ENCODE results near the gene NELL2.
"Not testable (repeated sequence)": the region's sequence is repeated elsewhere in the genome, so short reads cannot be mapped to it uniquely, and the experiment has no call there.

NELL2 gene

GRCh38 chr12:44847888-44848702, 28.0 kb downstream of the NELL2 start:
- DNase-seq: no peak

- no peak for DNase-seq
Measured at GRCh38 chr12:44847403-44847802, 28.7 kb downstream of the NELL2 start.

- DNase-seq: no peak
Measured at GRCh38 chr12:44846826-44847225, 29.3 kb downstream of the NELL2 start.

- DNase-seq: no peak
Measured at GRCh38 chr12:44842669-44843068, 33.4 kb downstream of the NELL2 start.

- DNase-seq: no peak
Measured at GRCh38 chr12:44839785-44840184, 36.3 kb downstream of the NELL2 start.

GRCh38 chr12:44837114-44837755, 38.9 kb downstream of the NELL2 start:
- no peak for DNase-seq

- DNase-seq: peak in 5 of 51 donors; percentile 4 to 67 (median 19)
Measured at GRCh38 chr12:44835641-44836379, 40.3 kb downstream of the NELL2 start.

GRCh38 chr12:44834996-44835395, 41.1 kb downstream of the NELL2 start:
- not testable (repeated sequence) for DNase-seq

- no peak for DNase-seq
Measured at GRCh38 chr12:44833561-44833960, 42.6 kb downstream of the NELL2 start.

- no peak for DNase-seq
Measured at GRCh38 chr12:44830566-44831055, 45.5 kb downstream of the NELL2 start.

- no peak for DNase-seq
Measured at GRCh38 chr12:44829045-44829444, 47.1 kb downstream of the NELL2 start.

- DNase-seq: no peak
Measured at GRCh38 chr12:44827832-44828438, 48.2 kb downstream of the NELL2 start.

- DNase-seq: not testable (repeated sequence)
Measured at GRCh38 chr12:44821702-44822101, 54.4 kb downstream of the NELL2 start.

GRCh38 chr12:44819884-44820283, 56.2 kb downstream of the NELL2 start:
- DNase-seq: no peak

- DNase-seq: no peak
Measured at GRCh38 chr12:44817687-44818086, 58.4 kb downstream of the NELL2 start.

- no peak for DNase-seq
Measured at GRCh38 chr12:44816446-44817017, 59.6 kb downstream of the NELL2 start.

GRCh38 chr12:44812062-44812461, 64.1 kb downstream of the NELL2 start:
- DNase-seq: no peak

- no peak for DNase-seq
Measured at GRCh38 chr12:44804068-44804467, 72.0 kb downstream of the NELL2 start.

- no peak for DNase-seq
Measured at GRCh38 chr12:44795970-44796369, 80.1 kb downstream of the NELL2 start.

GRCh38 chr12:44788731-44789130, 87.4 kb downstream of the NELL2 start:
- no peak for DNase-seq

- no peak for DNase-seq
Measured at GRCh38 chr12:44780221-44780790, 95.8 kb downstream of the NELL2 start.

Data from hypothalamus (tissue), 51 donors.